Hypothalamus (tissue), 51 donors: ENCODE measurements around the gene BNIP3.
A peak's percentile ranks its signal among the peaks of the same experiment; 100 is the strongest.
"Not testable (repeated sequence)": the region's sequence is repeated elsewhere in the genome, so short reads cannot be mapped to it uniquely, and the experiment has no call there.

Experiments
- DNase-seq, 51 donors: peaks; one replicate each; lab custom pipeline; 2025; lab: John Stamatoyannopoulos, UW

The BNIP3 gene

DNA sequence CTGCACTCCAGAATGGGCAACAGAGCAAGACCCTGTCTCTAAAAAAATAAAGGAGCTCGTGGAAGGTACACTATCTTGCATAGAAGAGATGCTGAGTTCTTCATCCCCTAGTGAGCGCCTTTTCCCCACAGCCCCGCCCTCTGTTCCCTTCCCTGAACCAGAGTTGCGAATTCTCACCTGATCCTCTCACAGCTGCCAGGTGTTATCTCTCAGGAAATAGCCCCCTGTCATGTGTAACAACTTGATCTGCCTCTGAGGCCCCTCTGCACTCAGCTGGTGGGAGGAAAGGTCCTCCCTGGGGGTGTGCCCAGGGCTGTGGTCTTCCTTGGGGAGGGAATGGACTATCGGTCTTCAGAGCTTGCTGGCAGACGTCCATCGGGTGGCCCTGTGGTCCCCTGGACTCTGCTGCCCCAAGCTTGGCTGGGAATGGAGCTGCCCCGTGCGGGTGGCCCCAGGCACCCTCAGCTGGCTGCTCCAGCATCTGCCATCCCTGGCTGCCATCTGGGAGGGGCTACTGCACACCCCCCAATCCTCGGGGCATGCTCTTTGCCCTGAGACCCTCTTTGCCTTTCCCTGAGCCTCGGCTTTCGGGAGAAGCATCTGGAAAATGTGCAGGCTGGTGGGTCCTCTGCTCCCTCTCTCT is 21.7 kb upstream of the BNIP3 start:
- no peak for DNase-seq

DNA sequence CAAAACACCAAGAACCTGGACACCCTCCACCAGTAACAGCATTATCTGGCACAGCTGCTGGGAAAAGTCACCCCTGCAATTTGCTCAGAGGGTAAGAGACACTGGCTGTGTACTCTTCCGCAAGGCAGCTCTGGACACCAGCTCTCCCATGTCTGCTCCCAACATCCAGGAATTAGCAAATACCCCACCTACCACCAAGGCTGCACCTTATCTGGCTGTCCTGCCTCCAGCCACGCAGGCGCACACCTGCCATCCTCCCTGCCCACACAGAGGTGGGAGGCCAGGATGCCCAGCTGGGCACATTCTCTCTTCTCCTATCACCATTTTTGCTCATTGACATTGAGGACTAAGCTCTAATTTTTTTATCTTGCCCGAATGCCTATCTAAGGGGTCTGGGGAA is 20.3 kb upstream of the BNIP3 start:
- no peak for DNase-seq

DNA sequence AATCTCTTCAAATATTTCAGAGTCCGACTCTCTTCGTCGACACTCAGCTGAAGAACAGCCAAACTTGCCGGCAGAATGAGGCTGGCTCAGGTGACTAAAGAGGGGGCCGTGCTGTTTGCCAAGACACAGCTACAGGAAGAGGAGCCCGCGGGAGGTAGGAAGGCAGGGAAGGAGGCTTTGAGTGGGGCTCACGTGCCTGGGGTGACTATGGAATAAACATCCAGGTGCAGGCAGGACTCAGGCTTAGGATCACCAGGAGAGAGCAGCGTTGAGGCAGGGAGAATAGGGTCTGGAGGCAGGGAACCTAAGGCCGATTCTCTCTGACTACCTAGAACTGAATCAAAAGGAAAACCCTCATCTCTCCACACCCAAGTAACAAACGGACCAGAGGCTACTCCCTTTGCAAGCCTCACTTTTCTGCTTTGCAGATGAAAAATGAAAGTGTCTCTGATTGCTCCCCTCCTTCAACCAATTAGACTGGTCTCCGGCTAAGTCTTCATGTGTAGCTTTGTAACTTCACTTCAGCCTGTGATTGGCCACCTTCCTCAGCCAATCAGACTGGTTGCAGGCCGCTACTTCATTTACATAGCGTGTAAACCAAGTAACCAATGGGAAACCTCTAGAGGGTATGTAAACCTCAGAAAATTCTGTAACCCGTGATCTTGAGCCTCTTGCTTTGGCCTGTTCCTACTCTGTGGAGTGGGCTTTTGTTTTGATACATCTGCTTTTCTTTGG is 19.7 kb upstream of the BNIP3 start:
- DNase-seq, result no peak

DNA sequence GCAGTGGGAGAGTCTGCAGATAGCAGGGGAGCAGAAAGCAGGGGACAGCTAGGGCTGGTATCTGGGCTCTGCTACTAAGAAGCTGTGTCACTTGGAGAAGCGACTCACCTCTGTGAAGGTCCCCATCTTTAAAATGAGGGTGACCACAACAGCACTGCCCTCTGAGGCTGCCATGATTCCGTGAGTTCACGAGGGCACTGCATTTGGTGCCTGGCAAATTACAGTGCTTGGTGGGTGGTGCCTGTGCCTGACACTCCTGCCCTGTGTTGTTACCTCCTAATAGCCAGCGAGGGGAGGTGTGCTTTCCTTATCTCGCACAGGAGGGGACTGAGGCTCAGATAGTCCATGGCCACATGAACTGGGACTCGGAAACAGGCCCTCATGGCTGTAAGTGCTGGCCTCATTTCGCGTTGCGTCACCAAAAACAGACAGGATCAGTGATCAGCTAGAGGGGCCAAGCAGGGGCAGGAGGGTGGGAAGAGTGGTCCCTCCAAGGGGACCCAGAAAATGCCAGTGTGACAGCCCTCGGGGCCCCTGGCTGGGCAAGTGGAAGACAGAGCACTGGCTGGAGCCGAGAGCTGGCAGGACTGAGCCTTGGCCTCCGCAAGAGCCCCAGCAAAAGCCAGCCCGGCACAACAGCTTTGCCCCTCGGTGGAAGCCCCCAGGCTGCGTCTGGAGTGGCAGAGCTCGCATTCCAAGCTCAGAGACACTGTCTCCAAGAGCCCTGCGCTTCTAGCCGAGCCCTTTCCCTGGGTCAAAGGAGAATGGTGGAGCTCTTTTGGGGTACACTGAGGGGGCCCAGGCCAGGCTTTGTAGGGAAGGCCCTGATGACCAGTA is 17.3 kb upstream of the BNIP3 start:
- DNase-seq, result no peak

DNA sequence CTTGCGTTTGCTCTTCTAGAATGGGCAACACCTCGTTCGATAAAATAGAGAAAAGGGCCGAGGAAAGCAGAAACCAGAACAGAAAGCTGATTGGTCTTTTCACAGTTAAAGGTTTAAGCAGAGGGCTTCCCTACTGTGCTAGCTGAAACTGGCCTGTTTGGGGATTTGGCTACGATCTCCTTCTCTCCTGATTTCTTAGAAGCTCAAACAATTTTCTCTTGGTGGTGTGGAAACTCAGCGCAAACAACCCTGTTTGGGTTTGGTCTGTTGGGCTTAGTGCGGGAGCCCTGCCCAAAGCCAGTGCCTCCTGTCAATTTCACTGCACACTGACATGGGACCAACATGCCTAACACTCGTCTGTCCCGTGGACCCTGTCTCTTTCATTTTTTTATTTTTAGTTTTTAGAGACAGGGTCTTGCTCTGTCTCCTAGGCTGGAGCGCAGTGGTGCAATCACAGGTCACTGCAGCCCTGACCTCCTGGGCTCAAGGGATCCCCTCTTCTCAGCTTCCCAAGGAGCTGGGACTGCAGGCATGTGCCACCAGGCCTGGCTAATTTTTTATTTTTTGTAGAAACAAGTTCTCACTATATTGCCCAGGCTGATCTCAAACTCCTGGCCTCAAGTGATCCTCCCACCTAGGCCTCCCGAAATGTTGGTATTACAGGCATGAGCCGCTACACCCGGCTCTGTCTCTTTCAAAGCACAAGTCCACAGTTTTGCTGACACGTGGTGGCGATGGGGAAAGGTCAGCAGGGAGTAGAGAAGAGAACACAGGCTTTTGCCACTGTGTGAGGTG is 16.5 kb upstream of the BNIP3 start:
- DNase-seq, result no peak

DNA sequence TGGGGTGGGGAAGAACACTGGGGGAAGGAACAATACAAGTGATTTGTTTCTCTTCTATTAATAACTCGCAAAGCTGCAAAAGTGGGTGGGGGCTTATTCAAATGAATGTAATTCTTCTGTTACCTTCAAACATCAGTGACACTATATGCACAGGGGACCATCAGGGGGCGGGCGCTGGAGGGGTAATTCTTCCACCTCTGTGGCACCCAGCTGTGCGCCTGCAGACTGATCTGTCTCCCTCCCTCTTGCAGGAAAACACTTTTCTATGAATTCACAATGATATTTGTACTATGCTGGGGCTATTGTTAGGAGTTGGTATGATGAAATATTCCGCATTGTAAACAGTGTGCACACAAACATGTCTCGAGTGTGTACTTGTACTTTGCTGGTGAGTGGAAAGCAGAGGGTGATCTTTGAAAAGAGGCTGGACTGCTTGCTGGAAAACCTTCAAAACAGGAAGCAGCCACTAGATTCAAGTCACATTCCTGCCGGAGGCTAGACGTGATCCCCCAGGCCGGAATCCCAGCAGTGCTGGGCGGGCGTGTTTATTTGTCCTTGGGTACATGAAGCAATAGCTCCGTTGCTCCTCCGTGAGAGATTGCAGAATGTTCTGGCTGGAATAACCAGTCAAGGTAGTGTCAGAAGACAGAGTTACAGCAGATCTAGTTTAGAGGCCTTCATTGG is 15.8 kb upstream of the BNIP3 start:
- peak in 4 of 51 donors; percentile 23 to 50 (median 34) for DNase-seq

DNA sequence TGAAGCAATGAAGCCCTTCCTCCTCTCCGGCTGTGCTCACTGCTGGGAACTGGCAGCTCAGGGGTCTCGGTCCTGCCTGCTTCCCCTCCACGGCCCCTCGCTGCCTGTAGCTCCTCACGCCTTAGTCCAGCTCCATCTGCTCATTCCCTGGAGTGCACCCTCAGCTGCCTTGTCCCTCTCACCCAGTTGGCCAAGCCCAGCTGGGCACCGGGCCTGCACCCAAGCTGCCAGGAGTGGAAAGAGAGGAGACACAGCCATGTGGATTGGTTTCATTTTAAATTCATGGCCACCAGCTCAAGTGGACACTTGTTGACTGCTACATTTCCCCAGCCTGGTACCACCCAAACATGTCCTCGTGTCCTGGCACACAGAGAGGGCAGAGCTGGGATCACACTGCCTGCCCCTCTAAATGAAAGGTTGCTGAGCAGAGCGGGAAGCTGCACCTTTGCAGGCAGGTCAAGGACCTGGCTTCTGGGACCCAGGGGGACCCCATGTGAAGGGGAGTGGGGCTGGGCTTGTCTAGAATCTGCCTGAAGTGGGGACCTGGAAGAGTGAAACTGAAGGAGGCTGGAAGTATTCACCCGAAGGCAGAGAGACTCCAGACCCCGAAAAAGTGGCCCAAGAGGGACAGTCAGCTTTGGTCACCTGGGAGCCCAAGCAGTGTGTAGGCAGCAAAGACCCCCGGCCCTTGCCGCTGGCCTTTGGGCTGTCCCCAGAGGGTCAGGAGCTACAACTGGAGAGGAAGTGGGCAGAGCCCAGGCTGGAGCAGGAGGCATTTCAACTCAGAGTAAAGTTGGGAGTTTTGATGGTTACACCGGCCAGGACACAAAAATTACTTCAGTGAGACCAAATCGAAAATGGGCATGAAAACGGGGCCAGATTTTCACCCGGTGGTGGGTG is 15.0 kb upstream of the BNIP3 start:
- DNase-seq, result peak in 30 of 51 donors; percentile 11 to 77 (median 50)

DNA sequence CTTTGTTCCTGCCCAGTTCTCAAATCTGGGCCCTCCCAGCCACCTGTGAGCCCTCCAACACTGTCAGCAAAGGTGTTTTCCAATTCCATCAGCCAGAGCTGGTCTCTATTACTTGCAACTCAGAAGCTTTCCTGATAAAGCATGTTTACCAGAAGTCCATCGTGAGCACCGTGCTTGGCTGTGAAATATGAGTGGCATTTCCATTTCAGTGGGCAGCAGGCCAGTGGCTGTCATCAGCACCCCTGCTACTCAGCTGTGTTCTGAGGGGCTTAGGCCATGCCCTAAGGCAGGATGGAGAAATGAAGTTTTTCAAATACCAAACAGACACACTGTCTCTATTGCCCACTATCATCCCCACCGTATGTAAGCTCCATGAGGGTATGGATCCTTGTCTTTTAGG is 12.7 kb upstream of the BNIP3 start:
- DNase-seq, result no peak

DNA sequence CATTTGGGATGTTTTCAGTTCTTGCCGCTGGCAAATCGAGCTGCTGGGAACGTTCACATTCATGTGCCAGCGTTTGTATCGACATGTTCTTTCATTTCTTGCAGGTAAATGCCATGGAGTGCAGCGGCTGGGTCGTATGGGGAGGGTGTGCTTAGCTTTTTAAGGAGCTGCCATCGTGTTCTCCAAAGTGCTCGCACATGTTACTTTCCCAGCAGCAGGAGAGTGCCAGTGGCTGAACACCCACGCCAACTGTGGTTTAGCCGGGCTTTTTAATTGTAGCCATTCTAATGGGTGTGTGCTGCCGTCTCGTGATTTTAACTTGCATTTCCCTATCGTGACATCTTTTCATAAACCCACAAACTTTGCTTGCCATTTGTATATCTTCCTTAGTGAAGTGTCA is 11.6 kb upstream of the BNIP3 start:
- DNase-seq, result no peak

DNA sequence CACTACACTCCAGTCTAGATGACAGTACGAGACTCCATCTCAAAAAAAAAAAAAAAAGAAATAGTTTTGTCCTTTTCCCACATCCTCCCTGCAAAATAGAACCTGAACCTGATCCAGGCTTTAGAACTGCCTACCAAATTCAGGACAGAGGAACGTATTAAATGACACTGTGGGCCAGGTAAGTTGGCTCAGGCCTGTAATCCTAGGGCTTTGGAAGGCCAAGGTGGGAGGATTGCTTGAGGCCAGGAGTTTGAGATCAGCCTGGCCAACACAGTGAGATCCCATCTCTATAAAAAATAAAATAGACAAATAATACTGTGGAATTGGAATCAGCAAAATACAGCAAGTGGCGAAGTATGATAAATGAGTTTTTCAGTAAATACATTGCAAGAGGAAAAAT is 10.0 kb upstream of the BNIP3 start:
- DNase-seq, result no peak

DNA sequence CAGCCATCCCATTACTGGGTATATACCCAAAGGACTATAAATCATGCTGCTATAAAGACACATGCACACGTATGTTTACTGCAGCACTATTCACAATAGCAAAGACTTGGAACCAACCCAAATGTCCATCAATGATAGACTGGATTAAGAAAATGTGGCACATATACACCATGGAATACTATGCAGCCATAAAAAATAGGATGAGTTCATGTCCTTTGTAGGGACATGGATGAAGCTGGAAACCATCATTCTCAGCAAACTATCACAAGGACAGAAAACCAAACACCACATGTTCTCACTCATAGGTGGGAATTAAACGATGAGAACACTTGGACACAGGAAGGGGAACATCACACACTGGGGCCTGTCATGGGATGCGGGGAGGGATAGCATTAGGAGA is 6.1 kb upstream of the BNIP3 start:
- not testable (repeated sequence) for DNase-seq

DNA sequence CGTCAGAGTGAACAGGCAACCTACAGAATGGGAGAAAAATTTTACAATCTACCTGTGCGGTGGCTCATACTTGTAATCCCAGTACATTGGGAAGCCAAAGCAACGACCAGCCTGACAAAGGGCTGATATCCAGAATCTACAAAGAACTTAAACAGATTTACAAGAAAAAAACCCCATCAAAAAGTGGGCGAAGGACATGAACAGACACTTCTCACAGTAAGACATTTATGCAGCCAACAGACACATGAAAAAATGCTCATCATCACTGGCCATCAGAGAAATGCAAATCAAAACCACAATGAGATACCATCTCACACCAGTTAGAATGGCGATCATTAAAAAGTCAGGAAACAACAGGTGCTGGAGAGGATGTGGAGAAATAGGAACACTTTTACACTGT is 5.6 kb upstream of the BNIP3 start:
- DNase-seq, result not testable (repeated sequence)

DNA sequence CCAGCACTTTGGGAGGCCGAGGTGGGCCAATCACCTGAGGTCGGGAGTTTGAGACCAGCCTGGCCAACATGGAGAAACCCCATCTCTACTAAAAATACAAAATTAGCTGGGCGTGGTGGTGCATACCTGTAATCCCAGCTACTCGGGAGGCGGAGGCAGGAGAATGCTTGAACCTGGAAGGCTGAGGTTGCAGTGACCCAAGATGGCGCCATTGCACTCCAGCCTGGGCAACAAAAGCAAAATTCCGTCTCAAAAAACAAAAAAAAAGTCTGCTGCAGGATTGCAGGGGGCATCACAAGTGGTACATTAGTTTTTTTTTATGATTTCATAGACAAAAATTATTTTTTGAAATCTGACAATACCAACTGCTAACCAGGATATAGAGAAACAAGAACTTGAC is 5.1 kb upstream of the BNIP3 start:
- not testable (repeated sequence) for DNase-seq

DNA sequence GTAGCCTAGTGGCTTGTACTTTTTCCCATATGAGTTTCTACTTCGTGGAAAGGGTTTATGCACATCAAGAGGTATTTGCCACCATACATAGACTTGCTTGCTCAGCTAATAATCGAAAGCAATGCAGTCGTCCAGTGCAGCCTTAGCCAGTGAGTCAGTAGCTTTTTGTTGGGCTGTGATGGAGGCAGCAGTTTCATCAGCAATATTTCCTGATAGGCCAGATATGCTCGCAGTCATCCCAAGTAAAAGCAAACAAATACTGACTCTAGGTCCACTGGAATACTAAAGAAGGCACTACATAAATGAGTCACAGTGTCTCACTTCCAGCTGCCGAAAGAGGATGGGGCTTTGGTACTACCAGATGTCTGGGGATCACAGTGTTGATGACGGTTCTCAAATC is 2.1 kb upstream of the BNIP3 start:
- DNase-seq, result no peak

DNA sequence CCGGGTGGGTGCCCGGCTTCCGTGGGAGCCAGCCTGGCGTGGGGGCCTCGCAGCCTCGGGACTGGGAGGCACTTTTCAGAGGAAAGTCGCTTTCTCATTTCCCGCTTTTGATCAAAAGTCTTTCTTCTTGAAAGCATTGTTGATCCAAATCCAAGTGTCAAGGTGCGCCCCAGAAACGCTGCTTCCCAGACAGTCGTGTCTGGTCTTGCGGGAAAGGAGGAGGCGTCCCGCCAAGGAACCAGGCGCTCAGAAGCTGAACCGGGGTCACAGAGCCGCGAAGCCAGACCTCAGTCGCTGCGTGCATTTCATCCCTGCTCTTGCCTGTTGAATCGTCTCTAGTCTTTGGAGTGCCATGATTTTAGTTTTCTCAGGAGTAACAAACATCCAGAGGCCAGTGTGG is 1.1 kb upstream of the BNIP3 start:
- no peak for DNase-seq

DNA sequence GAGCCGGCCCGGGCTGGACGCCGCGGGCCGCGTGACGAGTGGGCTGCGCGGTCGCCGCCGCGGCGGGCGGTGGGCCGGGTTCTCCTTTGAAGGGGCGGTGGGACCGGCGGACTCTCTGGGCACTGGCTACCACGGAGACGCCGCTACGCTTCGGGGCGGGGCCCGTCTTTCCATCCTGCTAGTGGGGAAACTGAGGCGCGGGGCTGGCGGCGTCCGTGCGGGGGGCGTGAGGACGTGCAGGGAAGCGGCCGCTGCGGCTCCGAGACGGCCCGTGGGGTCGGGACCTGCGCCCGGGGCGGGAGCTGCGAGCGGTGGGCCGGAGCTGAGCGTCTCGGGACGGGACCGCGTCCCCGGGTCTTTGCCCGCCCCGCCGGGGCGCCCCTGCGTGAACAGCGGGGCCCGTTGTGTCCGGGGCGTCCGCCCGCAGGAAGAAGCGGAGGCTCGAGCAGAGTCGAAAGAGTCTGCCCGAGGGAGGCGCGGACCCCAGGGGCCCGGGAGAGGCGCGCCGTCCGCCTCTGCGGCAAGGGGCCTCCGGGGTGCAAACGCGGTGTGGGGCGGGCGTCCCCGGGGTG is 548 bp upstream of the BNIP3 start:
- no peak for DNase-seq

DNA sequence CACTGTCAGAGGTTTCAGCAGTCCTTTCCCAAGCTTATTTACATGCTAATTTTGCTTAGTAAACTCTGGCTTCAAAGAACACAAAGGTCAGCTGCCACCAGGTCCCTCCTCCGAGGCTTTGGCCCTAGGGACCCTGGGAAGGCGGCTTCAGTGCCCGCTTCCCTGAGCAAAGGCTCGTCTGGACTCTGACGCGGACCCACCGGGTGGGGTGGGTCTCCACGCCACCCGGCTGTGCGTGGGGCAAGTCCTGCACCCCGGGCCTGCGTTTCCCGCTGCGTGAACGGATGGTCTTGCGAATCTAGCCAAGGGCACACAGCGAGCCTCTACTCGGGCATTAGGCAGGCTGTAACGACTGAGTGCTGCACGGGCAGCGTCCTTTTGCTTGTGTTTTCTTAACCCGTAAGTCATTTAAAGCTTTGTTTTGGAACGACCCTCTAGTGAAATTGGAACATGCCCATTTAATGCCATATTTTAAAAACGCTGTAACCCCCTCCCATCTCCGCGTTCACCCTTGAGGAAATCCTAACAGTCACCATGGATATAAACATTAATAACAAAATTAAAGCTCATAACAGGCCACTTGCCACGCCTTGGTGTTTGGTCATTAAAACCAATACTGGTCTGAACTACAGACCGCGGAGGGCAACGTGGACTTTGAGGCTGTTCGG is 828 bp downstream of the BNIP3 start:
- DNase-seq, result peak in 2 of 51 donors; percentile 19 to 40

DNA sequence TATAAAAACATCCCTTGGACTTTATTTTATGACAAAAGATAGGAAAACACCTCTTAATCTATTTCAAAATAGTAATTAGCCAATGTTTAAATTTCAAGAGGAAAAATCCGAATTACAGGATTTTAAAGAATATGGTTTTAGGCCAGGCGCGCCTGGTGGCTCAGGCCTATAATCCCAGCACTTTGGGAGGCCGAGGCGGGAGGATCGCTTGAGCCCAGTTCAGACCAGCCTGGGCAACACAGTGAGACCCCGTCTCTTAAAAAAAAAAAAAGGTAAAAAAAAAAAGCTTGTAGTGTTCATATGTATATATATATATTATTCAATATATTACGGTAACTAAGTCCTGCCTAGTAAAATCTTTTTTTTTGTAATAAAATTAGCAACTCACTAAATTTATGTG is 1.4 kb downstream of the BNIP3 start:
- DNase-seq, result no peak
